ENCODE results near the gene PREX1.

PREX1 gene

DNA sequence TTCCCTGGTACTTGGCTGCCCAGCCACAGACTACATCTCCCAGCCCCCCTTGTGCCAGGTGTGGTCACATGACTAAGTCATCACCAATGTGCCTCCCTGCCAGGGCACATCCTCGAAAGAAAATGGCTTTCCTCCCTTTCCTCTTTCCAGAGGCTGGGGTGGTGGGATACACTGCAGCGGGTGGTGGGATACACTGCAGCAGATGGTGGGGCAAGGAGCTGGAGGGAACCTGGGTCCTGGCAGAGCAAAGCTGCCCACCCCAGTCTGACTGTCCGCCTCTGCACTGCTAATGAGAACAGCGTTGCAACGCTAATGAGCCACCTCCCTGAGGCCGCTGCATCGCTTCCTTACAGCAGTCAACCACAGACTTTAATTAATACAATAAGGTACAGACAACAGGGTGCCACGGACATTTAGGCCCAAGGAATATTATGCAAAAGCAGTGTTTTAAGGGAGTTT is 125.3 kb downstream of the PREX1 start:
- DNase-seq (ENCODE audit: low read depth in 2 of 2) = no peak

- no peak for DNase-seq (ENCODE audit: low read depth in 2 of 2)
Measured at GRCh38 chr20:48701702-48702101, 126.1 kb downstream of the PREX1 start.

- no peak for DNase-seq (ENCODE audit: low read depth in 2 of 2)
Measured at GRCh38 chr20:48698507-48699267, 129.1 kb downstream of the PREX1 start.

- no peak for DNase-seq (ENCODE audit: low read depth in 2 of 2)
Measured at GRCh38 chr20:48697845-48698491, 129.8 kb downstream of the PREX1 start.

DNA sequence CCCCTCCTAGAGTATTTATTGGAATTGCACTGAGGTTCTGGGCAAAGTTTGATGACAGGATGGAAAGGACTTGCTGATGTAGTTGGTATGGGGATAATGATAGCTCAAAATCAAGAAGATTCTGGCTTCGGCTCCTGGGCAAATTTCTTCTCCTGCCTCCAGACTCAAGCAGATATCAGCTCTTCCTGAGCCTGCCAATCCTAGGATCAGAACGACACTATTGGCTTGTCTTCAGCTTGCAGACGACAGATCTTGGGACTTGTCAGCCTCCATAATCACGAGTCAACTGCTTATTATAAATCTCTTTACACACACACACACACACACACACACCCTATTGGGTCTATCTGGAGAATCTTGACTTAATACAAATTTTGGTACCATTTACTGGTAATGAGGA is 131.1 kb downstream of the PREX1 start:
- DNase-seq (ENCODE audit: low read depth in 2 of 2) = no peak

DNA sequence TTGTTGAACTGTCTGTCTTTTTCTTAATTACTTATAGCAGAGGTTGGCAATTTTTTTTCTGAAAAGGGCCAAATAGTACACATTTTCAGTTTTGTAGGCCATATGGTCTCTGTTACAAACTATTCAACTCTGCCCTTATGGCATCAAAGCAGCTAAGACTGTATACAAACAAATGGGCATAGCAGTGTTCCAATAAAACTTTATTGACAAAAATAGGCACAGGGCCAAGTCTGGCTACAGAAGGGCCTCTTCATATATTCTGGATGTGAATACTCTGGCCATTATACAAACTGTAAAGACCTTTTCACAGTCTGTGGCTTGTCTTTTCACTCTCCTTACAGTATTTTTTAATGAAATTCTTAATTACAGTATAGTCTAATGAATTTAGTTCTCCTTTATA is 132.1 kb downstream of the PREX1 start:
- DNase-seq (ENCODE audit: low read depth in 2 of 2) = no peak

DNA sequence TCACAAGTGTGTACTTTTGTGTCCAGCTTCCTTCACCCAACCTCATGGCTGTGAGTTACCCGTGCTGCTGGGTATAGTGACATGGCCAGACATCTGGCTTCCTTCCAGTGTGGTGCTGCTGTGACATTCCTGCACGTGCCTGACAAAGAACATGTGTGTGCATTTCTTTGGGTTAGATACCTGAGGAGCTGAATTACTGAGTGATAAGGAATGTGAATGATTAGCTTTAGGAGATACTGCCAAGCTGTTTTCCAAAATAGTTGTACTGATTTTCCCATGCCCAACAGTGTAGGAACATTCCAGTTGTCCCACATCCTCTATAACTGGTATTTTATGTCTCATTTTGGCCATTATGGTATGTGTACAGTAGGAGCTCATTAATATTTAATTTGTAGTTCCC is 132.5 kb downstream of the PREX1 start:
- DNase-seq (ENCODE audit: low read depth in 2 of 2) = no peak

DNA sequence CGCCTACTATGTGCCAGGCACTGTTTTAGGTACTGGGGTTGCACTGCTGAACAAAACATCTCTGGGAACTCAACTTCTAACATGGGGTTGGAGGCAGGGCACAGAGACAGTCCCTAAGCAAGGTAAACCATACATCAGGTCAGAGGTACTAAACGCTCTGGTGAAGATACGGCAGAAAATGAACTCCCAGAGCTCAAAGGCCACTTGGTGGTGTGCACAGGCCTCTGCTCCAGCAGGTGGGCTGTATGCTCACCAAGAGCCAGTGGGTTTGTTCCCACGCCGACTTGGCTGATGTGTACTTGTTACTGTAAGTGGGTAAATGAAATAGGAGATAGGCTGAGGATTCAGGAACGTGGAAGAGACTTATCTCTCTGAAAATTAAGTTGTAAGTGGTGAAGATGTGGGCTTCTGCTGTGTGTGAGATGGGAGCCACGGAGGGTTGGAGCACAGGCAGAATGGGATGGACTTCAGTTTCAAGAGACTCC is 133.4 kb downstream of the PREX1 start:
- DNase-seq (ENCODE audit: low read depth in 2 of 2) = no peak

DNA sequence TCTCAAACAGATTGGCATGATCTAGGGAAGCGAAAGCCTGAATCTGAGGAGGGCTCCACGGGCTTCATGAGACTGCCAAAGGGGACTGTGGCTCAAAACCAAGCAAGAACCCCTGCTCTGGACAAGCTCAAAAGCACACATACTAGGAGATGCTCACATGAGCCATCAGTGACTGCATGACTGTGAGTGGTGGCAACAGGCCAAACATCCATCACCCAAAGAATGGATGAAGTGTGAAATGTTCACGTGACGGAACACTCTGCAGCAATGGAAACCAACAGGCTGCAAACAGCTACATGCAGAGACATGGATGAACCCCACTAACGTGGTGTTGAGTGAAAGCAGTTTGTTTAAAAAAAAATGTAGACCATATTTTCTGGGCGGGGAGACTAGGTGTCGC is 136.3 kb downstream of the PREX1 start:
- no peak for DNase-seq (ENCODE audit: low read depth in 2 of 2)

- DNase-seq (ENCODE audit: low read depth in 2 of 2) = no peak
Measured at GRCh38 chr20:48690888-48691287, 136.9 kb downstream of the PREX1 start.

GRCh38 chr20:48689874-48690571 is 137.8 kb downstream of the PREX1 start:
- no peak for DNase-seq (ENCODE audit: low read depth in 2 of 2)

DNA sequence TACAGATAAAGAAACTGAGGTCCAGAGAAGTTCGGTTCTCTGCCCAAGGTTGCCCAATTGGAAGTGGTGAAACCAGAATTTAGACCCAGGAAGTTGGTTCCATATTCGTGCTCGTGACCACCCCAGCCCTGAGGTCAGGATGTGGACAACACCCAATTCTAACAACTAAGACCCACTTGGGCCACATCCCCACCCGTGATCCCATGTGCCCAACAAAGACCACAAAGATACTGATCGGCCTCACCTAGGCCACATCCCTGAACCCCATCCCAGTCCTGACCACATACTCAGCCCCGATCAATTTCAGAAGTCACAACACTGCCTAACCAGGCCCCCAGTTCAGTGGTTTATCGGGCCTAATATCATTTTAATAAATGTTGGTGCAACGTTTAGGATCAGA is 138.4 kb downstream of the PREX1 start:
- no peak for DNase-seq (ENCODE audit: low read depth in 2 of 2)

DNA sequence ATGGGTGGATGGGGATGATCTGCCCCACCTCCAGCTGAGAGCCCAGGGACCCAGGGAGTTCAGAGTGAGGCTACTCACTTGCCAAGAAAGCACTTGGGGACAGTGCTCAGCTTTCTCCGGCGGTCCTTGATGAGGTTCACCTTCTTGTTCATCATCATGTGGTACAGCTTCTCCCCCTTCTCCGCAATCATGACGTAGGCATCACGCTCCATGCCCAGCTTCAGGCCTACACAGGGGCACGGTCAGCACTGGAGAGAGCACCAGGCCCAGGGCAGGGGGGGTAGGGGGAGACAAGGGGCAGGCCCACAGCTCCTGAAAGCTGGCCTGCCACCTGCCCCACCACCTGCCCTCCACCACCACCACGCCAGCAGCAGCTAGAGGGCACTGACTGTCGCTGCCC is 139.2 kb downstream of the PREX1 start:
- DNase-seq (ENCODE audit: low read depth in 2 of 2) = no peak

DNA sequence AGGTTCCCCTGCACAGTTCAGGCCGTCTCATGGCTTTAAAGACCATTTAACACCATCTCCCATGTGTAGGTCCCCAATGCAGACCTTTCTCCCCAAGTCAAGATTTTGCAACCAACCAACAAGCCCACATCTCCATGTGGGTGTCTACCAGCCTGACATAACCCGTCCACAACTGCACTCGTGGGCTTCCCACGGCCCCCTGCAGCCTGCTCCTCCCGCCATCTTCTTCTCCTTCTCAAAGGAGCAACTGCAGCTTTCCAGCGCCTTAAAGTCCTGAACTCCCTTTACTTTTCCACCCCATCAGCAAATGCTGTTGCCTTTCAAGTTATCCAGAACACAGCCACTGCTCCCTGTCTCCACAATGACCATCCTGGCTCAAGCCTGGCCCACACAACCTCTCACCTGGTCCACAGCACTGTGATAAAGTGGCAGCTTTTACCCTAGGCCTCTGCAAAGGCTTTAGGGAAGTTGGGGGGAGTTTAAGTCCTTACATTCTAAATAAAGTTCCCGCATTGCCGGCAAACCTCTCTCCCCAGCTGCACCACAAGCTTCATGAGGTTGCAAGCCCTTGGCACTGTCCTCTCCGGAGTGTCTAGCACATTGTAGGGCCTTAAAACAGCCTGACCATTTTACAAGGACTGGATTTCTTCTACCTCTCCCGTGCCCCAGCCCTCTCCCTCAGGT is 140.5 kb downstream of the PREX1 start:
- no peak for DNase-seq (ENCODE audit: low read depth in 2 of 2)

DNA sequence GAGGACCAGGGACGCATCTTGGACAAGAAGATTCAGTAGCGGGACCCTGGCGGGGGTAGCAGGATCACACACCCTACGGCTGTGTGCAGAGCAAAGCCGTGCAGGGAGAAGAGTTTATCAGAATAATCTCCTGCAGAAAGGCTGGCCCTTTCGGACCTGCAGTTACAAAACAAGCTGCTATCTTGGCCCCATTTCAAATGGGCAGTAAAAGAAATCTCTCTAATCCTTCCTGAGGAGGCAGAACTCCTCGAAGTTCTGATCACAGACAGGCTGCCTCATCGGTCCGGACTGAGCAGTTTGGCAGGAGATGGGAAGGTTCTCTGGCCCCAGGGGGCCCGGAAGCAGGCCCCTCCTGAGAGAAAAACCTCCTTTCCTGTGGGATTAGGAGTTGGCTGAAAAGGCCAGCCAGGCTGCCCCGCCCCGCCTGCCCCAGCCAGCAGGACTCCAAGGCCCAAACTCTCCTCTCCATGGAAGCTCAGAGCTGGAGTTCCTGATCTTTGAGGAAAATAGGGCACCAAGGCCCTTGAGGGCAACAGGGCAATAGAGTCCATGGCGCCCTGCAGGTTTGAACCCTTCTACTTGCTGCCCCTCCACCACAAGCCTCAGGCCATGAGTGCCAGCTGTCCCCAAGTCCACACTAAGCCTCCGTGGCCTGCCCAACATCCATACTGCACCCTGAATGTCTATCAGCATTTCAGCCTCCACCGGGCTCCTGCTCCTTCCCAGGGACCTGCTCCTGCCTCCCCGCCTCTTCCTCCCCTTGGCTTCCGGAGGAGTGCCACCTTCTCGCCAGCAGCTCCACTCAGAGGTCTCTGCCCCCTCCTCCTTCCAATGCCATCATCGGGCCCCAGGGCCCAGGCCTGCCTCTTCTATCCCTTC is 141.3 kb downstream of the PREX1 start:
- no peak for DNase-seq (ENCODE audit: low read depth in 2 of 2)

- no peak for DNase-seq (ENCODE audit: low read depth in 2 of 2)
Measured at GRCh38 chr20:48685300-48685699, 142.5 kb downstream of the PREX1 start.

GRCh38 chr20:48684501-48685041 is 143.2 kb downstream of the PREX1 start:
- no peak for DNase-seq (ENCODE audit: low read depth in 2 of 2)

DNA sequence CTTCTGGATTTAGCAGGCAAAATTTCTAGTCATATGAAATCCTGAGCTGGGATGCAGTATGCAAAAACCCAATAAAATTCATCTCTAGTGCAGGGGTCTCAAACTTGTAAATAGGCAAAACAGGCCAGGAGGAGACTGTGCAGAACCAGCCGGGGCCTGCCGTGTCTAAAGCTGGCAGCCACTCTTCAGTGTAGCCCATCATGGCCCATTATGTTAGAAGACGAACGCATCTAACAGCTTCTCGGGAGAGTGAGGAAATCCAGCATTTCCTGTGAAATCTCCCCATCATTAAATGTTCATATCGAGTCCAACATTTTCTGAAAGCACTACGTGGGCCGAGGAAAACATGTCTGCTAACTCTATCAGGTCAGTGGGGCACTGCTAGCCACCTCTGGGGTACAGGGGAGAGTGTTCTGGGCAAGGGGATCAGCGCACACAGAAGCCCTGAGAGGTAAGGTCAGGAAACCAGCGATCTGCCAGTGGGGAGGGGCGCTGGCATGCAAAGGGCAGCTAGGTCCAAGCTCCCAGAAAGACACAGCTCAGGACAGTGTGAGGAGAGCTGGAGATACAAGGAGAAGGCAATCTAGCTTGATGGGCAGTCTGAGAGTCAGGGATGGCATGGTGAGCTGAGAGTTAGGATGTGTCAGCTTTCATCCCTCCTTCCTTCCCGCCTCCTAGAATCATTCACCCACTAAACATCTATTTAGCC is 144.2 kb downstream of the PREX1 start:
- DNase-seq (ENCODE audit: low read depth in 2 of 2) = no peak

- no peak for DNase-seq (ENCODE audit: low read depth in 2 of 2)
Measured at GRCh38 chr20:48682529-48683363, 145.1 kb downstream of the PREX1 start.
